ENCODE data around the gene SGK2.

The SGK2 gene

GRCh38 chr20:43516251-43516824 is 42.5 kb upstream of the SGK2 start:
- TF ChIP-seq, protein P1, sequence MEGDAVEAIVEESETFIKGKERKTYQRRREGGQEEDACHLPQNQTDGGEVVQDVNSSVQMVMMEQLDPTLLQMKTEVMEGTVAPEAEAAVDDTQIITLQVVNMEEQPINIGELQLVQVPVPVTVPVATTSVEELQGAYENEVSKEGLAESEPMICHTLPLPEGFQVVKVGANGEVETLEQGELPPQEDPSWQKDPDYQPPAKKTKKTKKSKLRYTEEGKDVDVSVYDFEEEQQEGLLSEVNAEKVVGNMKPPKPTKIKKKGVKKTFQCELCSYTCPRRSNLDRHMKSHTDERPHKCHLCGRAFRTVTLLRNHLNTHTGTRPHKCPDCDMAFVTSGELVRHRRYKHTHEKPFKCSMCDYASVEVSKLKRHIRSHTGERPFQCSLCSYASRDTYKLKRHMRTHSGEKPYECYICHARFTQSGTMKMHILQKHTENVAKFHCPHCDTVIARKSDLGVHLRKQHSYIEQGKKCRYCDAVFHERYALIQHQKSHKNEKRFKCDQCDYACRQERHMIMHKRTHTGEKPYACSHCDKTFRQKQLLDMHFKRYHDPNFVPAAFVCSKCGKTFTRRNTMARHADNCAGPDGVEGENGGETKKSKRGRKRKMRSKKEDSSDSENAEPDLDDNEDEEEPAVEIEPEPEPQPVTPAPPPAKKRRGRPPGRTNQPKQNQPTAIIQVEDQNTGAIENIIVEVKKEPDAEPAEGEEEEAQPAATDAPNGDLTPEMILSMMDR (IDR thresholded peaks at IDR 0.05; ENCODE audit: low read depth, low read length, missing control alignments), result no peak
- no peak for DNase-seq (ENCODE audit: low read depth)
- no peak overlapping the region for H3K4me3 ChIP-seq (ENCODE audit: low read depth, low read length)
- in situ Hi-C loops (cut with HindIII; ENCODE audit: low sequenced_read_pairs), result no loop called here

GRCh38 chr20:43520074-43520630 is 38.7 kb upstream of the SGK2 start:
- DNase-seq (ENCODE audit: low read depth), result no peak
- H3K4me3 ChIP-seq (ENCODE audit: low read depth, low read length), result no peak overlapping the region

DNA sequence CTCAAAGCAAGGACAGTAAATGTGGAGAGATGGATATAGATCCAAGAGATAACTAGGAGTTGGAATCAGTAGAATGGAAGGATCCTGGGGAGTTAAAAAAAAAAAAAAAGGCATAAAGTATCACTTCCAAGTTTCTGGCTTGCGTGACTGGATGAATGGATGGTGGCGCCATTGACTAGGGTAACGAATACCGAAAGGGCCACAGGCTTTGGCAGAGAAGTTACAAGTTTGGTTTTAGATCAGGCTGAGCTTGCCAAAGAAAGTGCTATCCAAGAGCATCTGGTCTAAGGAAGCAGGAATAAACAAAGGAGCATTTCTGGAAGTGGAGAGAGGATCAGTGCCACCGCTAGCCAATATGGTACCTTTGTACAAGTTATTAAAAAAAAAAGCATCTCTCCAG is 33.8 kb upstream of the SGK2 start:
- no peak for DNase-seq (ENCODE audit: low read depth)
- TF ChIP-seq, protein P1 (IDR thresholded peaks at IDR 0.05; ENCODE audit: low read depth, low read length, missing control alignments), result no peak
- no peak overlapping the region for H3K4me3 ChIP-seq (ENCODE audit: low read depth, low read length)
- in situ Hi-C loops (cut with HindIII; ENCODE audit: low sequenced_read_pairs), result no loop called here

More at GRCh38 chr20:43520074-43520630, 38.7 kb upstream of the SGK2 start:
- TF ChIP-seq, protein P1 (IDR thresholded peaks at IDR 0.05; ENCODE audit: low read depth, low read length, missing control alignments), result no peak
- in situ Hi-C loops (cut with HindIII; ENCODE audit: low sequenced_read_pairs), result no loop called here

DNA sequence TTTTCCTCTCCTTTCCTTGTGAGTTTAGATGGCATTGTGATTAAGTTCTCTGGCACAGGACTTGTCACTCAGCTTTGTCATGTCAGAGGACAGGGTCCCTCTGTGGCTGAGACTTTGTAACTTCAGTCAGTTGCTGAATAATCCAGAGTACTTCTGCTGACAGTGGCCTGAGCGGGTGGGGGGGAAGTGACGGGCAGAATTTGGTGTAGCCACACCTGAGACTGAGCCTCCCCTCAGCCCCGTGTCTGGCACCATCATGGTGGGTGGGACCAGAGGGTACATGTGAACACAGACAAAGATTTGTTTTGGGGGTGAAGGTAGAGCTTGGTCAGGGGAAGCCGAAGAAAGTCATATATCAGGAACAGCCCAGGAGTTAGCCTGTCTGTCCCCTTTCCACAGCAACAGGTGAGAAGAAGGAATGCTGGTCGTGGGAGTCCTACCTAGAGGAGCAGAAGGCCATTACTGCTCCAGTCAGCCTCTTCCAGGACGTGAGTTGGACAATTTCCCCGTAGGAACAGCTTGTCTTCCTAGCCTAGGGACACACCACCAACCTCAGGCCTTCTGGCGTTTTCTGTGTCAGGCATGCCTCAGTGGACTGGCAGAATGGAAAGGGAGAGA is 30.5 kb upstream of the SGK2 start:
- in situ Hi-C loops (cut with HindIII; ENCODE audit: low sequenced_read_pairs), result no loop called here
- TF ChIP-seq, protein P1 (IDR thresholded peaks at IDR 0.05; ENCODE audit: low read depth, low read length, missing control alignments), result no peak
- no peak overlapping the region for H3K4me3 ChIP-seq (ENCODE audit: low read depth, low read length)
- no peak for DNase-seq (ENCODE audit: low read depth)

DNA sequence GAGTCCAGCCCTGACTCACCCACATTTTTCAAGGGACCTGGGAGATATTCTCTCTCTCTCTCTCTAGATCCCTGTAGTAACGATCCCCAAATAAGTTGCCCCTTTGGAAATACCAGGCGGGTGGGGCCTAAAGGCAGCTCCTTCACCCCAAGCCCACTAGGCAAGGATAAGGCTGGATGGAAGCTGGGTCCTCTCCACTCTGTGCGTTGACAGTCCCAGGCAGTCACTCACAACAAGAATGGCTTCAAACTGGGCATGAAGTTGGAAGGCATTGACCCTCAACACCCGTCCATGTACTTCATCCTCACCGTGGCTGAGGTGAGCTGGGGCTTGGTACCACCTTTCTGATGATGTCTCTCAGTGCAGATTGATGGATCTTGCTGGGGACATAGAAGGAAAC is 29.8 kb upstream of the SGK2 start:
- H3K4me3 ChIP-seq (ENCODE audit: low read depth, low read length), result no peak overlapping the region
- DNase-seq (ENCODE audit: low read depth), result no peak
- in situ Hi-C loops (cut with HindIII; ENCODE audit: low sequenced_read_pairs), result no loop called here
- TF ChIP-seq, protein P1 (IDR thresholded peaks at IDR 0.05; ENCODE audit: low read depth, low read length, missing control alignments), result no peak

DNA sequence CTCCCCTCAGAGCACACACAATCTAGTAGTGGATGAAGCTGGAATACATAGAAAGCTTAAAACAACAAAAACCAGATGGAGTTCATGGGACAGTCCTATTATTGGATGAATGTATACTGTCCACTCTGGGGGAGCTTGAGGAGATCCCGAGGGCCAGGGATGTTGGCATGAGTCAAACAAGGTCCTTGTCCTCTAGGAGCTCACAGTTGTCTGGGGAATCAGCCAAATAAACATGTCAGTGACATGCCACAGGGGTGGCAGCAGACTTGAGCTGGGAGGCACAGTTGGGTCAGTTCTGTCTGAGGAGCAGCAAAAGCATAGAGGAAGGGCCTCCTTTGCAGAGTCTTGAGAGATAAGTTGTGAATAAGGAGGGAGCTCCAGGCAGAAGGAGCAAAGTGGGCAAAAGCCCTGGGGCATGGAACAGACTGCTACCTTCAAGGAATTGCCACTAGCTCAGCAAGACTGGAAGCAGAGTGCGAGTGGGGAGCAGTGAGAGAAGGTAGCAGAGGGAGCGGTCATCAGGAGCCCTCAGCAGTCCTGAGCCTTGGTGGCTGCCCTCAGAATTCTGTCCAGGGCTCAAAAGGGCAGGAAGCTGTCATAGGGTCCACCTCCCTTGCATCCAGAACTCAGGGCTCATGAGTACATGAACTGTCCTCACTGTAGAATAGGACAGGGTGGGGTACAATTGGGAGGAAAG is 29.2 kb upstream of the SGK2 start:
- no peak for DNase-seq (ENCODE audit: low read depth)
- TF ChIP-seq, protein P1 (IDR thresholded peaks at IDR 0.05; ENCODE audit: low read depth, low read length, missing control alignments), result no peak
- in situ Hi-C loops (cut with HindIII; ENCODE audit: low sequenced_read_pairs), result no loop called here
- H3K4me3 ChIP-seq (ENCODE audit: low read depth, low read length), result no peak overlapping the region

All from astrocyte of the cerebellum (primary cell).